Activated T-helper 9 cell treated with anti-CD3 and anti-CD28 coated beads, Interleukin-2, amount 50 U/mL, for 16 hours (primary cell): ENCODE data around the gene ENDOG.

ENCODE experiments used
- DNase-seq: peaks from one replicate; pipeline ENCODE4 v3.0.0-alpha.2; 2020; ENCODE audit warnings: low read depth

Gene ENDOG

DNA sequence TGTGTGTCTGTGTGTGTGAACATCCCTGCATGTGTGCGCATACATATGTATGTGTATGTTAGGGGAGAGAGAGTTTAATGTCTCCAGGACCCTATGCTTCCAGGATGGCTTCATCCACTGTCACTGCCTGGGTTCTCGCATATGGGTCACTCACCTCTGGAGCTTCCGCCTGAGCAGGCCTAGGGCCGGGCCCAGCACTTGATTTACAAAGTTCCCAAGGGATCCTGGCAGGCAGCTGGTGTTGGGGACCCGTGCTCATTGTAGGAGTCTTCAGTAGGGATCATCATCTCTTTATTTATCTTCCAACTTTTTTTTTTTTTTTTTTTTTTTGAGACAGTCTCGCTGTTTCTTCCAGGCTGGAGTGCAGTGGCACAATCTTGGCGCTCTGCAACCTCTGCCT, 18.2 kb upstream of the ENDOG start:
- no peak for DNase-seq

- no peak for DNase-seq
Measured at GRCh38 chr9:128802482-128802881, 15.8 kb upstream of the ENDOG start.

- DNase-seq = no peak
Measured at GRCh38 chr9:128805661-128806060, 12.6 kb upstream of the ENDOG start.

DNA sequence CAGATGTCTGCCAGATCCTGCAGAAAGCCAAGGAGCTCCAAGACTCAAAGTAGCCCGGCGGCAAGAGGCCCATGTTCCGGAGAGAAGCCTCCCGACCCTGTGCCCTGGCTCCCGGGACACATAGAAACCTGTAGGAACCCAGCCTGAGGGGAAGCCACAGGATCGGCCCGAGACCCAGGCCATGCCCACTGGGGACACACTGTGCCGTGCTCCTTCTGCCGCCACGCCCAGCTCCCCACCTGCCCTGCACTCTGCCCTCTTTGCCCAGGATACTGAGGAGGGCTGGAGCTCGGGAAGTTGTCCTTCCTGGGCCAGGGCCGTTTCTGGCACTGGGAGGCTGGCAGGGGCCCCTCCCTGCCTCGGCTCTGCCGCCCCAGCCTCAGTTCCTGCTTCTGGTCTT, 10.5 kb upstream of the ENDOG start:
- DNase-seq = no peak

DNA sequence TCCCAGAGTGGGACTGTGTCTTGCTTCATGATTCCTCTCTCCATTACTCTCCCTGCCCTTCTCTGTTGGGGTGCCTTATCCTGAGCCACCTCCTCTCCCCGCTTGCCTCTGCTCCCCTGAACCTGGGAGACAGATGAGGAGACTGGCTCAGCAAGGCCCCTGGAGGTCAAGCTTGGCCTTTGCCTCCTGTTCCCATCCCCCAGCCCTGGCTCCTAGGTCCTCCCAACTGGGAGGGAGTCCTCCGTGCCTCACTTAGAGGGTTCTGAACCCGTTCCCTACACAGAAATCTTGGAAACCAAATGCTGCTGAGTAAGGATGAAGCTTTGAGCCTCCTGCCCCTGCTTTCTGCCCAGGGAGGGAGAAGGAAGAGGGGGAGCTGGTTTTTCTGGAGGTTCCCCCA, 9.8 kb upstream of the ENDOG start:
- DNase-seq = no peak

GRCh38 chr9:128809036-128809599, 9.2 kb upstream of the ENDOG start:
- DNase-seq = no peak

DNA sequence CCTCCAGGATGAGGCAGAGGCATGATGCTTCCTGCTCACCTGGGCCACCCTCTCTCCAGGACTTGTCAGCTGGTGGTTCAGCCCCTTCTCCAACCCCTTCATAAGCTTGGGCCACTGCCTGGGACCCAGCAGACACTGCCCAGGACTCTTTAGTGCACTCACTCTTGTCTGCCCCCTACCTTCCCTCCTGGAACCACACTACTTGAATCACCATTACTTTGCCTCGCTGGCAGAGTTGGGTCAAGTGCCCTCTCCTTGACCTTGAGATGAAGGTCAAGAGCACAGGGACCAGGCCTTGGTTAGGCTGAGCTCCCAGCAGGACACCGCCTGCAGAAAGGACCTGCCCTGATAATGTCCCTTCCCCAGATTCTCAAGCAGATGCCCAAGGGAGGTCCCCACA, 8.5 kb upstream of the ENDOG start:
- no peak for DNase-seq

DNA sequence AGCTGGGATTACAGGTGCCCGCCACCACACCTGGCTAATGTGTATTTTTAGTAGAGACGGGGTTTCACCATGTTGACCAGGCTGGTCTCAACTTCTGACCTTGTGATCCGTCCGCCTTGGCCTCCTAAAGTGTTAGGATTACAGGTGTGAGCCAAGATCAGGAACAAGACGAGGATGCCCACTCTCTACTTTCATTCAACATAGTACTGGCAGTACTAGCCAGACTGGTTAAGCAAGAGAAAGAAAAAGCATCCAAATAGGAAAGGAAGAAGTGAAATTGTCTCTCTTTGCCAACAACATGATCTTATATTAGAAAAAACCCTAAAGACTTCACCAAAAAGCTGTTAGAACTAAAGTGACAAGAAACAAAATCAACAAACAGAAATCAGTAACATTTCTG, 7.4 kb upstream of the ENDOG start:
- DNase-seq = no peak

GRCh38 chr9:128818839-128819715, 777 bp downstream of the ENDOG start:
- peak; percentile 25 for DNase-seq

DNA sequence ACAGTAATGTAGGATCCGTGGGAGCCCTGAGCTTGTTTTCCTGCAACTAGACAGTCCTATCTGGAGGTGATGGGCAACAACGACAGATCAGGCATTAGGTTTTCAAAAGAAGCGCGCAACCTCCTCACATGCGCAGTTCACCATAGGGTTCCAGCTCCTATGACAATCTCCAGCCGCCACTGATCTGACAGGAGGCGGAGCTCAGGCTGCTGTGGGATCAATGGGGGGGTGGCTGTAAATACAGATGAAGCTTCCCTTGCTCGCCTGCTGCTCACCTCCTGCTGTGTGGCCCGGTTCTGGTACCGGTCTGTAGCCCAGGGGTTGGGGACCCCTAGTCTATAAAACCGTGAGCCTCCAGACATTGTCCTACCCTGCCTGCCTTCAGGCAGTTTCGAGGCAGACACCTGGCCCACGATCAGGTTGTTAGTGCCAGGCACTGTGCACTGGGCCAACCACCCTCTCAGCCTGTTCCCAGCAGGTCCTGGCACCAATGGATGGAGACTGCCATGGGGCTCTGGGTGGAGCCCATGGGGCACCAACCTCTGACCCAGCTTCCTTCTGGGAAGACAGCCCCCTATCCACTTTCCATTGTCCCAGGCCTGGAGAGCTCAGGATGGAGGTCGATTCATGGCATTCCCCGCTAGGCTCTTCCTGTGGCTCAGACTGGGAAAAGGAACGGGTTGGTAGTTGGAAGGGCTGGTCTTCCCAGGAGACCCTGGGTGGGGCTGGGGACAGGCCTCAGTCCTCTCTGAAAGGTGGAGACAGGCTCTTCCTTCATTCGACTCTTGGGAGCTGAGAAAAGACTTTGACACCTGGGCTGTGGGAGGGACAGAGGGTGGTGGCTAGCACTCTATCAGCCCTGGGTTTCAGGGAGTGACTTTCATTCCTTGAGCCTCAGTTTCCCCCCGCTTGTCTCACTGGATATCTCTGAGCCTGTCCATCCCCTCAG, 1.7 kb downstream of the ENDOG start:
- no peak for DNase-seq

DNA sequence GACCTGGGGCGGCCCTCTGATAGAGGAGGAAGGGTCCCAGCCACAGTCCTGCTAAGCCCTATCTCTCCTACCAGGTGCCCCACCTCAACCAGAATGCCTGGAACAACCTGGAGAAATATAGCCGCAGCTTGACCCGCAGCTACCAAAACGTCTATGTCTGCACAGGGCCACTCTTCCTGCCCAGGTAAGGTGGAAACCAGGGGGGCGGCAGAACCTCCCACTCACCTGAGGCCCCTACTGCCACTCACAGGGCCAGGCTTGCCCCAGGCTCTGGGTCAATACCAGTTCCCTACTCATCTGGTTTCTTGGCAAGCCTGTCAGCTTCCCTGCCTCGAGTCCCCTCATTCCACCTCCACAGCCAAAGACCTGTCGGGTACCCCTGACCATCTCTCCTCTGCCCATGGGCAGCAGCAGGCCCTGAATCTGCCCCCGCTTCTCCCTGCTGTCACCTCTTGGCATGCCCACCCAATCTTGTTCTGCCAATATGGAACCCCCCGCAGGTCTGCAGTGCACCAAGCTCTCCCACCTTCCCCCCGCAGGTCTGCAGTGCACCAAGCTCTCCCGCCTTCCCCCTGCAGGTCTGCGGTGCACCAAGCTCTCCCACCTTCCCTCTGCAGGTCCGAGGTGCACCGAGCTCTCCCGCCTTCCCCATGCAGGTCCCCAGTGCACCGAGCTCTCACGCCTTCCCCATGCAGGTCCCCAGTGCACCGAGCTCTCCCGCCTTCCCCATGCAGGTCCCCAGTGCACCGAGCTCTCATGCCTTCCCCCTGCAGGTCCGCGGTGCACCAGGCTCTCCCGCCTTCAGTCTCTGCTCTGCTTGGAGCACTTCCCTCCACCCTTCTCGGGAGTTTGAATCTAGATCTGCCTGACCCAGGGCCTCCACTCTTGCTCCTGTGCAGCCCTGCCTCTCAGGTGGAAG, 2.6 kb downstream of the ENDOG start:
- DNase-seq = no peak

- no peak for DNase-seq
Measured at GRCh38 chr9:128821584-128822406, 3.5 kb downstream of the ENDOG start.

DNA sequence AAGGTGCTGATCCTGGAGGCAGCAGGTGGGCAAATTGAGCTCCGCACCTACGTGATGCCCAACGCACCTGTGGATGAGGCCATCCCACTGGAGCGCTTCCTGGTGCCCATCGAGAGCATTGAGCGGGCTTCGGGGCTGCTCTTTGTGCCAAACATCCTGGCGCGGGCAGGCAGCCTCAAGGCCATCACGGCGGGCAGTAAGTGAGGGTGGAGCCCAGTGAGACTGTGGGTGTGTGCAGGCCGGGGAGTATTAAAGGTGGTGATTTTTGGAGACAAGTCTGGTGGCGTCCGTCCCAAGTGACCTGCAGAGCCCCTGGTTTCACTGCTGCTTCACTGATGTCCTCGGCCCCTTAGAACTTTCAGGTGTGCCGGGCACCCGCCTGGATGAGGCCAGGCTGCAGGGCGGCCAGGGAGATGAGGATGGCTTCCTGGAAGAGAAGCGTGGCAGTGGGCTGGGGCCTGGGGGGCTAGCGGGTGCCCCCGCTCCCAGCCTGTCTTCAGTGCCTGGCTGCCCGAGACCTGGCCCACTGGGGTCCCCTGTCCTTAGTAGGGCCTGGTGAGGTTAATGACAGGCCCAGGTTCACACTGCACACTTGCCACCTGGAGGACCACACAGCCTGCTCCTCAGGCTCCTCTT, 4.2 kb downstream of the ENDOG start:
- no peak for DNase-seq

- DNase-seq = no peak
Measured at GRCh38 chr9:128823362-128823902, 5.1 kb downstream of the ENDOG start.

DNA sequence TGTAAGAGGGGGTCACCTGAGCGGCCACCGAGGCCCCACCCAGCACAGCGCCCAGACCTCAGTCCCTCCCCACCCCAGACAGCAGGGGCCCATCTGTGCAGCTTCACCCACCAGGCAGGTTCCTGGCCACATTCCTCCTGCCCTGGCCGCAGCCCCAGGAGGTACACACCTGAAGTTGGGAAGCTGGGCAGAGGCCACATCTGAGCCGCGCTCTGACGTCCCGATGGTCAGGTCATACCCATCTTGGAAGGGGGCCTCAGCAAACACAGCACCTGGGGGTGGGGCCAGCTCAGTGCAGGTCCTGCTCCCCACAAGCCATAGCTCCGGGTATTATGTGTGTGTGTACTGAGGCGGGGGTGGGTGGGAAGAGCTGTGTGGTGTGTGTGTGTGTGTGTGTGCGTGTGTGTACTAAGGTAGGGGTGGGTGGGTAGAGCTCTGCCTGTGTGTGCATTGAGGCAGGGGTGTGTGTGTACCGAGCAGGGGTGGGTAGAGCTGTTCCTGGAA, 5.7 kb downstream of the ENDOG start:
- no peak for DNase-seq

GRCh38 chr9:128824911-128825310, 6.6 kb downstream of the ENDOG start:
- no peak for DNase-seq

DNA sequence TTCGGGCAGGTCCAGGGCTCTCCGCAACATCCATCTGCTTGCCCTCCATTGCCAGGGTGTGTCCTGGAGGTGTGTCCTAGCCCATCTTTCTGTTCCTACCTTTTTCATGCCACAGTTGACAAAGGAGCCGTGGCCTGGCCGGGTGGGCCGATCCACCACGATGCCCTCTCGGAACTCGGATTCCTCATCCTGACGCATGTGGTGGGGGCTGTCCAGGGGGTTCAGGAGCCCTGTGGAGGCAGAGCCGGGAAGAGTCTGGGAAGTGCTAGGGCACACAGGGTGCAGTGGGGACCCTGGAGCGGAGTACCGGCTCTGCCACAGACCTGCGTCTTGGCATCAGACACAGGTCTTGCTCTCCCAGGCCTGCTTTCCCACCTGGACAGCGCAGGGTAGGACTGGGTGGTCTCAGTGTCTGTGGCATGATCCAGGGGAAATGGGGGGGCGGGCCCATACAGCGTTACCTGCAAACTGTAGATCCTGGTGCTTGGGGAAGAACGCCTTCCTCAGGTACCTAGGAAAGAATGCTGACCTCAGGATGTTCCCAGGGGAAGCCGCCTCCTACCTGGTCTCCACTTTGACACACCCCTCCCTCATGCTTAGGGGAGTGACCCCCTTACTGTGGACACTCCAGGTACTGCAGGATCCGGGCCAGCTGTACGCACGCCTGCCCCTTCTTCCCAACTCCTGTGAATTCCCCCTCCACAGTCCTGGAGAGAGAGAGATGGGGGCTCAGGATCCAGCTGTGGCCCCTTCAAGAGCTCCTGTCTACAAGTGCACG, 7.8 kb downstream of the ENDOG start:
- no peak for DNase-seq

GRCh38 chr9:128828267-128828666, 10.0 kb downstream of the ENDOG start:
- no peak for DNase-seq
